ENCODE measurements around the gene ROPN1L. TPM values are rescaled to one million over a fixed set of nuclear protein-coding genes. Genes with fewer than 3 reads are reported as not detected.
A peak's percentile ranks its signal among the peaks of the same experiment; 100 is the strongest.

The ROPN1L gene
- polyA plus RNA-seq, 3 donors, result 1.5 to 2.1 (median 1.9) TPM

DNA sequence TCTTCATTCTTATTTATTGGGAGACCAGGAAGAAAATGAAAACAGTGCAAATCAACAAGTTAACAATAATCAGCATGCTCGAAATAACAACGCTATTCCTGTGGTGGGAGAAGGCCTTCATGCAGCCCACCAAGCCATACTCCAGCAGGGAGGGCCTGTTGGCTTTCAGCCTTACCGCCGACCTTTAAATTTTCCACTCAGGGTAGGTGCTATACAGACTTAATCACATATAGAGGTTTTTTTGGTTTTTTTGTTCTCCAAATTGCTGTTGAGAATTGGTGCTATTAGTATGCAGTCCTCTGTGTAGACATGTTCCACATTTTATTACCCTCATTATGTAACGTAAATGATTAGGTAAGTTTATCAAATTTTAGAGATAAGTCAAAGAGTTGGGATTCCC is 30.3 kb upstream of the ROPN1L start:
- Mint-ChIP-seq H3K36me3 (peaks cover 81 to 88% of the 10 kb centered on the region in 2 donors), H3K4me1 (peaks cover 5% of the 10 kb centered on the region)
- whole genome bisulfite sequencing (ENCODE audit: insufficient coverage), result no CpG with 5 or more reads among the region's 5 CpGs

DNA sequence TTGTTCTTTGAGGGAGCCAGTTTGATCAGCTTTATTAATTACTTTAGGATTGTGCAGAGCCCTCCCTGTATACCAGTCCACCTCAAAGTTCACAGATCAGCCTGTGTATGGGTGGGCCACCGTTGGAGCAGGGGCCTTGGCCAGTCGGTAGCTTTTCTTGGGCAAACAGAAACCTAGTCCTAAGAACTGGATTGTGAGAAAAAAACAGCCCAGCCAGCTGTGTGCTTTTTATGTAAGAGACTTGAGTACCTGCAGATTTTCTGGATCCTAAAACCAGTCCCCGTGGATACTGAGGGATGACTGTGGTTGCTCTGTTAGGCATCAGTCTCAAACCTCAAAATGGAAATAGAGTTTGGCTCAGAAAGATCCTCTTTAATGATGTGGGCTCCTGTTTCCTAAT is 24.8 kb upstream of the ROPN1L start:
- Mint-ChIP-seq H3K4me1 (peaks cover 18% of the 10 kb centered on the region), H3K4me3 (no peak overlapping the region), H3K27ac (peak overlapping the region in 2 of 7 donors; percentile 79 to 81), H3K36me3 (peaks cover 77 to 79% of the 10 kb centered on the region in 2 donors), H3K9me3 (no peaks in the 10 kb centered on the region), H3K27me3 (ENCODE audit: low read depth in 3 of 3) (no peaks in the 10 kb centered on the region)
- no peak overlapping the region for H3K9ac ChIP-seq (ENCODE audit: insufficient read depth, low read length, poor library complexity, severe bottlenecking)
- no peak for DNase-seq
- H4K20me1 ChIP-seq (ENCODE audit: insufficient read depth, low read length), result peaks cover 7% of the 10 kb centered on the region
- no peak overlapping the region for H3K27ac ChIP-seq (ENCODE audit: low read depth in 1 of 2, low read length in 2 of 2)
- TF ChIP-seq, protein P1, sequence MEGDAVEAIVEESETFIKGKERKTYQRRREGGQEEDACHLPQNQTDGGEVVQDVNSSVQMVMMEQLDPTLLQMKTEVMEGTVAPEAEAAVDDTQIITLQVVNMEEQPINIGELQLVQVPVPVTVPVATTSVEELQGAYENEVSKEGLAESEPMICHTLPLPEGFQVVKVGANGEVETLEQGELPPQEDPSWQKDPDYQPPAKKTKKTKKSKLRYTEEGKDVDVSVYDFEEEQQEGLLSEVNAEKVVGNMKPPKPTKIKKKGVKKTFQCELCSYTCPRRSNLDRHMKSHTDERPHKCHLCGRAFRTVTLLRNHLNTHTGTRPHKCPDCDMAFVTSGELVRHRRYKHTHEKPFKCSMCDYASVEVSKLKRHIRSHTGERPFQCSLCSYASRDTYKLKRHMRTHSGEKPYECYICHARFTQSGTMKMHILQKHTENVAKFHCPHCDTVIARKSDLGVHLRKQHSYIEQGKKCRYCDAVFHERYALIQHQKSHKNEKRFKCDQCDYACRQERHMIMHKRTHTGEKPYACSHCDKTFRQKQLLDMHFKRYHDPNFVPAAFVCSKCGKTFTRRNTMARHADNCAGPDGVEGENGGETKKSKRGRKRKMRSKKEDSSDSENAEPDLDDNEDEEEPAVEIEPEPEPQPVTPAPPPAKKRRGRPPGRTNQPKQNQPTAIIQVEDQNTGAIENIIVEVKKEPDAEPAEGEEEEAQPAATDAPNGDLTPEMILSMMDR (IDR thresholded peaks at IDR 0.05), result no peak
- H3K4me1 ChIP-seq (ENCODE audit: control insufficient read depth in 1 of 2, insufficient read depth in 2 of 2, low read length in 2 of 2), result peaks cover 17% of the 10 kb centered on the region in 2 donors
- no peaks in the 10 kb centered on the region for H3K27me3 ChIP-seq (ENCODE audit: control insufficient read depth in 2 of 2, insufficient read depth in 2 of 2, low read length in 2 of 2)
- H3K9me3 ChIP-seq (replicated peaks in 1 of 2; ENCODE audit: control insufficient read depth in 1 of 2, insufficient read depth in 1 of 2, low read length in 2 of 2), result no peaks in the 10 kb centered on the region
- 100% methylated on average over 2 of the region's 3 CpGs for WGBS (ENCODE audit: insufficient coverage)
- no peak overlapping the region for H3K4me2 ChIP-seq (replicated peaks; ENCODE audit: extremely low read depth, low read length, poor library complexity, severe bottlenecking)
- H3K4me3 ChIP-seq (replicated peaks in 1 of 3; ENCODE audit: low read depth in 2 of 3, low read length in 3 of 3), result no peak overlapping the region
- intact Hi-C loops (cut with micrococcal nuclease), result no loop called here
- H3K36me3 ChIP-seq (replicated peaks in 1 of 2; ENCODE audit: control insufficient read depth in 1 of 2, insufficient read depth in 2 of 2, low read length in 2 of 2), result peaks cover 84 to 88% of the 10 kb centered on the region in 2 donors
- H3K79me2 ChIP-seq (ENCODE audit: insufficient read depth, low read length), result no peaks in the 10 kb centered on the region
- H2AFZ ChIP-seq (ENCODE audit: insufficient read depth, low read depth, low read length, poor library complexity, severe bottlenecking), result no peak overlapping the region

More for the DNA sequence above, 30.3 kb upstream of the ROPN1L start:
- H3K4me2 ChIP-seq (replicated peaks; ENCODE audit: extremely low read depth, low read length, poor library complexity, severe bottlenecking), result no peak overlapping the region
- Mint-ChIP-seq H3K27me3 (ENCODE audit: low read depth in 3 of 3) (no peaks in the 10 kb centered on the region), H3K27ac (no peak overlapping the region), H3K9me3 (no peaks in the 10 kb centered on the region), H3K4me3 (no peak overlapping the region)
- intact Hi-C loops (cut with micrococcal nuclease), result no loop called here
- H3K36me3 ChIP-seq (replicated peaks in 1 of 2; ENCODE audit: control insufficient read depth in 1 of 2, insufficient read depth in 2 of 2, low read length in 2 of 2), result peaks cover 92 to 99% of the 10 kb centered on the region in 2 donors
- no peak overlapping the region for H3K9ac ChIP-seq (ENCODE audit: insufficient read depth, low read length, poor library complexity, severe bottlenecking)
- TF ChIP-seq, protein P1 (IDR thresholded peaks at IDR 0.05), result no peak
- no peaks in the 10 kb centered on the region for H3K9me3 ChIP-seq (replicated peaks in 1 of 2; ENCODE audit: control insufficient read depth in 1 of 2, insufficient read depth in 1 of 2, low read length in 2 of 2)
- no peak overlapping the region for H3K4me3 ChIP-seq (replicated peaks in 1 of 3; ENCODE audit: low read depth in 2 of 3, low read length in 3 of 3)
- no peaks in the 10 kb centered on the region for H3K79me2 ChIP-seq (ENCODE audit: insufficient read depth, low read length)
- DNase-seq, result no peak
- peaks cover 6% of the 10 kb centered on the region for H4K20me1 ChIP-seq (ENCODE audit: insufficient read depth, low read length)
- H3K27ac ChIP-seq (ENCODE audit: low read depth in 1 of 2, low read length in 2 of 2), result no peak overlapping the region
- no peak overlapping the region for H2AFZ ChIP-seq (ENCODE audit: insufficient read depth, low read depth, low read length, poor library complexity, severe bottlenecking)
- no peaks in the 10 kb centered on the region for H3K4me1 ChIP-seq (ENCODE audit: control insufficient read depth in 1 of 2, insufficient read depth in 2 of 2, low read length in 2 of 2)
- H3K27me3 ChIP-seq (ENCODE audit: control insufficient read depth in 2 of 2, insufficient read depth in 2 of 2, low read length in 2 of 2), result no peaks in the 10 kb centered on the region

Measured in CD14-positive monocyte (primary cell).